H1 (cell line): ENCODE data around the gene SNRPB.

Experiments used
- CHD1 ChIP-seq: IDR thresholded peaks from 2 replicates; pipeline ENCODE4 v1.6.1; 2012; ENCODE audit warnings: low read depth, low read length, improper control_type of control experiment
- CTCF ChIP-seq, 3 experiments: IDR thresholded peaks; 1 replicate in 2 of 3; 2 replicates in 1 of 3; pipeline versions ENCODE4 v1.5.1 to v1.6.1; 2011; ENCODE audit warnings: low read length in 3 of 3, mild to moderate bottlenecking in 3 of 3, inconsistent platforms in 2 of 3, low read depth in 1 of 3, moderate library complexity in 1 of 3; ENCODE audit not compliant: insufficient read depth in 1 of 3; ENCODE audit errors: control extremely low read depth in 1 of 3
- EP300 ChIP-seq, 2 experiments: IDR thresholded peaks; 1 replicate in 1 of 2; 2 replicates in 1 of 2; pipeline ENCODE4 v1.6.1; 2011 to 2012; ENCODE audit warnings: low read depth in 2 of 2, low read length in 2 of 2, mild to moderate bottlenecking in 2 of 2, borderline replicate concordance in 1 of 2, inconsistent platforms in 1 of 2, moderate library complexity in 1 of 2
- RNF2 ChIP-seq: fragments of 200-900, 300-1000 bp; sonication (generic); IDR thresholded peaks from 2 replicates; pipeline ENCODE4 v1.7.1; 2016; ENCODE audit warnings: borderline replicate concordance, low read depth, mild to moderate bottlenecking, antibody characterized with exemption, low read length; ENCODE audit not compliant: poor library complexity, severe bottlenecking; ENCODE audit errors: missing control alignments
- SIN3A ChIP-seq, 2 experiments: IDR thresholded peaks in 1 of 2; conservative IDR thresholded peaks in 1 of 2; 2 replicates each; pipeline ENCODE4 v1.6.1; 2011 to 2012; ENCODE audit warnings: low read length in 2 of 2, improper control_type of control experiment in 1 of 2, low read depth in 1 of 2, mild to moderate bottlenecking in 1 of 2
- TAF1 ChIP-seq: IDR thresholded peaks from 2 replicates; pipeline ENCODE4 v1.6.1; 2011; ENCODE audit warnings: mild to moderate bottlenecking, low read depth, low read length
- TAF7 ChIP-seq: optimal IDR thresholded peaks from 2 replicates; pipeline ENCODE3; 2011; ENCODE audit warnings: low read depth, mild to moderate bottlenecking, inconsistent platforms, low read length, moderate library complexity, borderline replicate concordance

DNA sequence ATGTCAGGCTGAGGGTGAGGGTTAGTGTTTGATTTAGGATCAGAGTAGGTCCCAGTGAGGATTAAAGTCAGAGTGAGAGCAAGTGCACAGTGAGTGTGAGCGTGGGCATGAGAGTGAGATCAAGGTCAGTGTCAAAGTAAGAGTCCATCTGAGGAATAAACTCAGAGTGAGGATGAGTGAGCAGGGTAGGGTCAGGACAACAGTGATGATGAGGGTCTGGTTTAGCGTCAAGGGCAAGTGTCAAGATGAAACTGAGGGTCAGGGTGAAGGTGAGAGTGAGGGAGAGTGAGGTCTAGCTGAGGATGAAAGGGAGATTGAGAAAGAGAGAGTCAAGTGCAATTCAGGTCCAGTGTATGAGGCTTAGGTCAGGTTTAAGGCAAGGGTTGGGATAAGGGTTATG is 45.8 kb upstream of the SNRPB start:
- TF ChIP-seq TAF1 (no peak), EP300 (IDR thresholded peaks at IDR 0.05; ENCODE audit: borderline replicate concordance in 1 of 2, low read depth in 2 of 2, low read length in 2 of 2) (no peak), RNF2 (no peak), CHD1 (no peak), SIN3A (conservative IDR thresholded peaks at IDR 0.05 in 1 of 2, IDR thresholded peaks at IDR 0.05 in 1 of 2; ENCODE audit: low read depth in 1 of 2, low read length in 2 of 2) (no peak), CTCF (IDR thresholded peaks at IDR 0.05; ENCODE audit: control extremely low read depth in 1 of 3, insufficient read depth in 1 of 3, low read depth in 1 of 3, low read length in 3 of 3) (no peak), TAF7 (no peak)
